ENCODE measurements around the gene LBHD1. TPM values are rescaled to one million over a fixed set of nuclear protein-coding genes. Genes with fewer than 3 reads are reported as not detected.

Gene LBHD1
- total RNA-seq: 10 to 100 TPM in 1 of 2 donors, 1 to 10 TPM in 1; 7.1 to 12.3 TPM

DNA sequence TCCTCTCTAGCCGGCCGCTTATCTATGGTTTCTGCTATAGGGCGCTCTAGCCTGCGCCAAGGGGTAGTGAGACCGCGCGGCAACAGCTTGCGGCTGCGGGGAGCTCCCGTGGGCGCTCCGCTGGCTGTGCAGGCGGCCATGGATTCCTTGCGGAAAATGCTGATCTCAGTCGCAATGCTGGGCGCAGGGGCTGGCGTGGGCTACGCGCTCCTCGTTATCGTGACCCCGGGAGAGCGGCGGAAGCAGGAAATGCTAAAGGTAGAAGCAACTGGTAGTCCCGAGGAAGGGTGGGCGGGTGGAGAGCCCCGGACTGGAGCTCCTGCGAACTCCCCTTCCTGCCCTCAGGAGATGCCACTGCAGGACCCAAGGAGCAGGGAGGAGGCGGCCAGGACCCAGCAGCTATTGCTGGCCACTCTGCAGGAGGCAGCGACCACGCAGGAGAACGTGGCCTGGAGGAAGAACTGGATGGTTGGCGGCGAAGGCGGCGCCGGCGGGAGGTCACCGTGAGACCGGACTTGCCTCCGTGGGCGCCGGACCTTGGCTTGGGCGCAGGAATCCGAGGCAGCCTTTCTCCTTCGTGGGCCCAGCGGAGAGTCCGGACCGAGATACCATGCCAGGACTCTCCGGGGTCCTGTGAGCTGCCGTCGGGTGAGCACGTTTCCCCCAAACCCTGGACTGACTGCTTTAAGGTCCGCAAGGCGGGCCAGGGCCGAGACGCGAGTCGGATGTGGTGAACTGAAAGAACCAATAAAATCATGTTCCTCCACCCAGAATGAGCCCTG, at the start of gene LBHD1, which contains the start of gene UQCC3:
Gene LBHD1 (minus strand): TSS at position 660 of the 782 bp plus-strand sequence. CDS start 2,236 bp downstream, outside the sequence.
Gene UQCC3 (plus strand): TSS at position 66 of the 782 bp plus-strand sequence. CDS start 73 bp downstream, at position 139.
- peak within 1 kb of the TSS; percentile 57 for H3K4me3 ChIP-seq
- H3K4me1 ChIP-seq: peaks cover 21% of the 10 kb centered on the region
- intact Hi-C loops (cut with DNase I): no loop called here
- no peaks in the 10 kb centered on the region for H3K9me3 ChIP-seq
- H3K27ac ChIP-seq: peak within 1 kb of the TSS; percentile 81
- H3K36me3 ChIP-seq: no peaks in the 10 kb centered on the region
- no peaks in the 10 kb centered on the region for H3K27me3 ChIP-seq
- DNase-seq: peak; percentile 88
- TF ChIP-seq, protein P1, sequence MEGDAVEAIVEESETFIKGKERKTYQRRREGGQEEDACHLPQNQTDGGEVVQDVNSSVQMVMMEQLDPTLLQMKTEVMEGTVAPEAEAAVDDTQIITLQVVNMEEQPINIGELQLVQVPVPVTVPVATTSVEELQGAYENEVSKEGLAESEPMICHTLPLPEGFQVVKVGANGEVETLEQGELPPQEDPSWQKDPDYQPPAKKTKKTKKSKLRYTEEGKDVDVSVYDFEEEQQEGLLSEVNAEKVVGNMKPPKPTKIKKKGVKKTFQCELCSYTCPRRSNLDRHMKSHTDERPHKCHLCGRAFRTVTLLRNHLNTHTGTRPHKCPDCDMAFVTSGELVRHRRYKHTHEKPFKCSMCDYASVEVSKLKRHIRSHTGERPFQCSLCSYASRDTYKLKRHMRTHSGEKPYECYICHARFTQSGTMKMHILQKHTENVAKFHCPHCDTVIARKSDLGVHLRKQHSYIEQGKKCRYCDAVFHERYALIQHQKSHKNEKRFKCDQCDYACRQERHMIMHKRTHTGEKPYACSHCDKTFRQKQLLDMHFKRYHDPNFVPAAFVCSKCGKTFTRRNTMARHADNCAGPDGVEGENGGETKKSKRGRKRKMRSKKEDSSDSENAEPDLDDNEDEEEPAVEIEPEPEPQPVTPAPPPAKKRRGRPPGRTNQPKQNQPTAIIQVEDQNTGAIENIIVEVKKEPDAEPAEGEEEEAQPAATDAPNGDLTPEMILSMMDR (IDR thresholded peaks at IDR 0.05): no peak
- peak within 1 kb of the TSS; percentile 96 to 99 for H3K9ac ChIP-seq (ENCODE audit: low read depth in 2 of 2, low read length in 2 of 2)

DNA sequence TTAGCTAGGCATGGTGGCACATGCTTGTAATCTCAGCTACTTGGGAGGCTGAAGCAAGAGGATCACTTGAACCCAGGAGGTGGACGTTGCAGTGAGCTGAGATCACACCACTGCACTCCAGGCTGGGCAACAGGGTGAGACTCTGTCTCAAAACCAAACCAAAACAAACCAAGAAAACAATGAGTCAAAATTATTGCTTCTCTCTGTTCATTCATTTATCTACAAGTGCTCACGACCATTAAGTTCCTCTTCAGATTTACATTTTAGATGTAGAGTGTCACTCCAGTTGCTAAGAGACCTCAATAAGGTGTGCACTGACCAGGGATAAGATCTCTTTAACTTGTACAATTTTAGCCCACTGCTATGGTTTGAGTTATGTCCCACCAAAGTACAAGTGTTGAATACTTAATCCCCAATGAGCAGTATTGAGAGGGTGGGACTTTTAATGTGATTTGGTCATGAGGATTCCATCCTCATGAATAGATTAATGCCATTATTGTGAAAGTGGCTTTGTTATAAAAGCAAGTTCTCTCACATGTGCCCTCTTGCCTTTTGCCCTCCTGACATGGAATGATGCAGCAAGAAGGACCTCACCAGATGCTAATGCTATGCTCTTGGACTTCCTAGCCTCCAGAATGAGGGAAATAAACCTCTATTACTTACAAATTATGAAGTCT, 47.4 kb upstream of the LBHD1 start:
- no peak overlapping the region for H3K9ac ChIP-seq (ENCODE audit: low read depth in 2 of 2, low read length in 2 of 2)
- H3K4me3 ChIP-seq: no peak overlapping the region
- H3K27ac ChIP-seq: no peak overlapping the region
- no peaks in the 10 kb centered on the region for H3K27me3 ChIP-seq
- no peaks in the 10 kb centered on the region for H3K9me3 ChIP-seq
- peaks cover 51% of the 10 kb centered on the region for H3K36me3 ChIP-seq
- intact Hi-C loops (cut with DNase I): loop anchor here (10.0 kb wide), 1 partner anchor 45 kb away; the partner anchor contains the start of gene POLR2G
- TF ChIP-seq, protein P1 (IDR thresholded peaks at IDR 0.05): no peak
- no peaks in the 10 kb centered on the region for H3K4me1 ChIP-seq
- no peak for DNase-seq

DNA sequence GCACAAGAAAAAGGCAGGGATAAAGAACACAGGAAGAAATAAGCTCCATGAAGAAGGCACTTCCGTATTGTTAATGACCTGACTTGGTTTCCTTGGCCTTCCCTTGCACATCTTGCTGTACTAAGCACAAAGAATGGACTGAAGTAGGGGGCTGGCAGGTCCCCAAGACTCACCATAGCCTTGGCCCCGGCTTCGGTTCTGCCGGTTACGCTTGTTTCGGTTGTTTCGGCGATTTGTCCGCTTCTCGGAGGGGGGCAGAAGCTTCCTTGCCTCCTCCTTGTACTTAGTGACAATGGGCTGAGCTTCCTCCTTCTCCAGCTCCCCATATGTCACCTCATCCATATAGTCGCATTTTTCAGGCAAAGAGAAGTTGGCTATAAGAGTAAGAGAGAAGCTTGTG, 44.7 kb upstream of the LBHD1 start:
- H3K4me3 ChIP-seq: no peak overlapping the region
- DNase-seq: no peak
- no peaks in the 10 kb centered on the region for H3K27me3 ChIP-seq
- no peak overlapping the region for H3K9ac ChIP-seq (ENCODE audit: low read depth in 2 of 2, low read length in 2 of 2)
- TF ChIP-seq, protein P1 (IDR thresholded peaks at IDR 0.05): no peak
- H3K9me3 ChIP-seq: no peaks in the 10 kb centered on the region
- intact Hi-C loops (cut with DNase I): loop anchor here (10.0 kb wide), 1 partner anchor 48 kb away; the partner anchor contains the start of gene POLR2G
- H3K4me1 ChIP-seq: no peaks in the 10 kb centered on the region
- H3K27ac ChIP-seq: no peak overlapping the region
- H3K36me3 ChIP-seq: peaks cover 35% of the 10 kb centered on the region

DNA sequence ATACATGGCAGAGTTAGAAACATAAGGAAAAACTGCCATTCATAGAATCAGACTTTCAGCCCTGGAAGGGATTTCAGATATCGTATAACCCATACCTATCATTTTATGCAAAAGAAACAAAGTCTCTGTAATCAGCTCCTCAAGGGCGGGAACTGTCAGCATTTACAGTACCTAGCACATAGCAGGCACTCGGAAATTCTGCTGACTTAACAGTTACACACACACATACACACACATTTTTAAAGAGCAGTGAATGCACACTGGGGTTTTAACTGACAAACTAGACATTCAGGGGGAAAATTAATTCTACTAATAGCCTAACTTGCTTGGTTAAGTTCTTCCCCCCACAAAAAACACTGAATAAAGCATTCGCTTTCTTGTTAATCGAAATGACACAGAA, 44.1 kb upstream of the LBHD1 start:
- Histone ChIP-seq H3K27me3 (no peaks in the 10 kb centered on the region), H3K27ac (no peak overlapping the region), H3K4me3 (no peak overlapping the region), H3K4me1 (no peaks in the 10 kb centered on the region), H3K9ac (ENCODE audit: low read depth in 2 of 2, low read length in 2 of 2) (no peak overlapping the region), H3K36me3 (peaks cover 29% of the 10 kb centered on the region), H3K9me3 (no peaks in the 10 kb centered on the region)
- TF ChIP-seq, protein P1 (IDR thresholded peaks at IDR 0.05): no peak
- intact Hi-C loops (cut with DNase I): loop anchor here (10.0 kb wide), 1 partner anchor 49 kb away; the partner anchor contains the start of gene POLR2G
- DNase-seq: no peak

Data from colonic mucosa (tissue), 4 donors.